HG03460 (cell line): ENCODE measurements around the gene MGLL.
"Not testable (repeated sequence)": the region's sequence is repeated elsewhere in the genome, so short reads cannot be mapped to it uniquely, and the experiment has no call there.

Source experiments
- ATAC-seq: cut with Tn5 transposase; IDR thresholded peaks from one replicate; pipeline ENCODE4 v1.9.1; 2021; ENCODE audit not compliant: unreplicated experiment

Gene MGLL

DNA sequence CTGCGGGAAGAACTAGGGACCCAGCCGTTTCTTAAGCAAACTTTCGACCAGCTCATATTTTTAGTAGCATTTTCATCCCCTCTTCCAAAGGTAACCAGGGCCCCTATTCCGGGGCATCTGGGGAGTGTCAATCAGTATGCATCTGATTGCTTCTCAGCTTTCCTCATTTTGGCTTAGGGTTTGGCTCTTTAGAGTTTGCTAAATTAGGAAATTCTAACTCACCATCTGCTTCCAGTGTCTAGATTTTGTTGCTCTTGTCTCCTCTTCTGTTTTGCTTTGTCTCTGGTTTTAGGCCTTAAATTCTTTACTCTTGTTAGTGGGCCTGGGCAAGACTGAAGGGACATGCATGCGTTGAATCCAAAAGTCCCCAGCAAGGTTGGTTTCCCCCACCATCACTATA lies 159.2 kb downstream of the MGLL start:
- ATAC-seq = no peak

DNA sequence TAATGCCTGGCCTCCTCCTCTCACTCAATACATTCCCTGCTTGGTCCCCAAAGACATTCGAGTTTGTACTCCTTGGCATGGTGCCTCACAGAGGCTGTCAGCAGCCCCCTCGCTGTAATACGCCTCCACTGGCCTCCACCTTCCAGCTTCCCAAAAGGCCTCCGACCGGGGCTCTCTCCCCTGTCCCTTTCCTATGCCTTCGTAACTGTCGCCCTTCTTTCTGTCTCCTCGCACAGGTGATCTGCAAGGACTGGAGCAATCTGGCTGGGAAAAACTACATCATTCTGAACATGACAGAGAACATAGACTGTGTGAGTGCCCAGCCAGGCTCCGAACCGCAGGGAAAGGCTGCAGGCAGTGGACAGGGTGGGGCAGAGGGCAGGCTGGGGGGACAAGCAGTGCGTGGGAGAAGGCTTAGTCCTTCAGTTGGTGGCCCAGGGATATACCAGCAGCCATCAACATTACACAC lies 160.3 kb downstream of the MGLL start:
- ATAC-seq = no peak

DNA sequence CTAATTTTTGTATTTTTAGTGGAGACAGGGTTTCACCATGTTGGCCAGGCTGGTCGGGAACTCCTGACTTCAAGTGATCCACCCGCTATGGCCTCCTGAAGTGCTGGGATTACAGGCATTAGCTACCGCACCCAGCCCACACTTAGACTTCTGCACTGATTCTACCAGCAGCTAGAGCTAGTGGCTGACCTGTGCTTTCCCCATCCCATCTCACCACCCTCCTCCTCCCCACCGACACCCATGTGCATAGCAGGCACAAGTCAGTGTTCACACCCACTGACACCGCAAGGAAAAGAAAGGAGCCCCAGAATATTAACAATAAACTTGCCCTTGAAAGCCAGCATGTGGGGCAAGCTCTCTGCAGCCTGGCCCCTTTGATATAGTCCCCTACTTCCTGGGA lies 160.7 kb downstream of the MGLL start:
- no peak for ATAC-seq

DNA sequence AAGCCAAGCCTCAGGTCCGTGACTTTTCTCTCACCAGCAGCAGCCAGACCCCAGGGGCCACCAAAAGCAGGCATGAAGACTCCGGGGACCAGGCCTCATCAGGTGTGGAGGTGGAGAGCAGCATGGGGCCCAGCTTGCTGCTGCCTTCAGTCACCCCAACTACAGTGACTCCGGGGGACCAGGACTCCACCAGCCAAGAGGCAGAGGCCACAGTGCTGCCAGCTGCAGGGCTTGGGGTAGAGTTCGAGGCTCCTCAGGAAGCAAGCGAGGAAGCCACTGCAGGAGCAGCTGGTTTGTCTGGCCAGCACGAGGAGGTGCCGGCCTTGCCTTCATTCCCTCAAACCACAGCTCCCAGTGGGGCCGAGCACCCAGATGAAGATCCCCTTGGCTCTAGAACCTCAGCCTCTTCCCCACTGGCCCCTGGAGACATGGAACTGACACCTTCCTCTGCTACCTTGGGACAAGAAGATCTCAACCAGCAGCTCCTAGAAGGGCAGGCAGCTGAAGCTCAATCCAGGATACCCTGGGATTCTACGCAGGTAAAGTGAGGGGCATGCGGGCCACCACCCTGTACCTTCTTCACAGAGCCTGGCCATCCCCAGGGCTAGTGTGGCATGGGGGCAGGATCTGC lies 161.6 kb downstream of the MGLL start:
- ATAC-seq = no peak

DNA sequence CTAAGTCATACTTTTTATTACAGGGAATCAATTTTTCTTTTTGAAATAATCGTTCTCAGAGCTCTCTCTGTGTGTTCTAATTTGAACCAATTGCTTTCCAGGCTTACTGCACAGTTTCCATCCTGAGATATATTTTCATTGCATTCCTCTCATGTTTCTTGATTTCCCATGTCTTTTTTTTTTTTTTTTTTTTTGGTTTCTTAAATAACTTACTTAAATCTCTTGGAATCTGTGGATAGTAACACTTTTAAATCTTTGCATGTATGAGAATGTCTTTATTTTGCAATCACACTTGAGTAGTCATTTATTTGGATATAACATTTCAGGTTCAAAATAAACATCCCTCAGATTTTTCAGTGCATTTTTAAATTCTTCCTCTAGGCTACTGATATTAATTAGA lies 164.1 kb downstream of the MGLL start:
- ATAC-seq = no peak

DNA sequence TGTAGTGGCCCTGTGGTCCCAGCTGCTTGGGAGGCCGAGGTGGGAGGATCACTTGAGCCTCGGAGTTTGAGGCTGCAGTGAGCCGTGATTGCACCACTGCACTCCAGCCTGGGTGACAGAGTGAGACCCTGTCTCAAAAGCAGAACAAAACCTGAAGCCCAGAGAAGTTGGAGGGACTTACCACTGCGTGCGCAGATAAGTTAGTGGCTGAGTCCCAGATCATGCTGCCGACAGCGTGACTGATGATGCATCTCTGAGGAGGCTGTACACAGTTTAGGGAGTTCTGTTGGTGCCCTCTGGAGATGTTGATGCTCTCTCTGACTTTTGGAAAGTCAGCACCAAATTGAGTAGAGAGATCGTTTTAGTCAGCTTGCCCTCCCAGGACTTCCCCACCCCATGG lies 165.4 kb downstream of the MGLL start:
- ATAC-seq = no peak

DNA sequence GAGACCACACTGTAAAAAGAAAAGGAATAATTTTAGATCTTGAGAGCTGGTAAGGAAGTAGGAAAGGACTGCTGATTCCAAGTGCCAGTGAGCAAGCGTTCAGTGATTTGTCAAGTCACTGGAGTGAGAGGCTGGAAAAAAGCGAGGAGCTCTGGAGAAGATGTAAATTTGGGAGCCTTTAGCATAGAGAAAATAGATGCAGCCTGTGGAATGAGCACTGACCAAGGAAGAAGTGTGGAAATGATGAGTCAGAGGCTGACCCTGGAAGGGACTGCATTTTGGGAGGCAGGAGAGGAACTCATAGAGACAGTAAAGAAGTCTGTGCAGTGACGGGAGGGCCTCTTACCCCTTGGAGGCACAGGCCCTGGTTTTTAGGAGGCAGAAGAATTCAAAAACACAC lies 166.7 kb downstream of the MGLL start:
- no peak for ATAC-seq

DNA sequence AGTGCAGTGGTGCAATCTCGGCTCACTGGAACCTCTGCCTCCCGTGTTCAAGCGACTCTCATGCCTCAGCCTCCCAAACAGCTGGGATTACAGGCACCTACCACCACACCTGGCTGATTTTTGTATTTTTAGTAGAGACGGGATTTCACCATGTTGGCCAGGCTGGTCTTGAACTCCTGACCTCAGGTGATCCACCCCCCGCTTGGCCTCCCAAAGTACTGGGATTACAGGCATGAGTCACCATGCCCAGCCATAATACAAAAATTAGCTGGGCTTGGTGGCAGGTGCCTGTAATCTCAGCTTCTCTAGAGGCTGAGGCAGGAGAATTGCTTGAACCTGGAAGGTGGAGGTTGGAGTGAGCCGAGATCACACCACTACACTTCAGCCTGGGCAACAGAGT lies 167.3 kb downstream of the MGLL start:
- ATAC-seq = not testable (repeated sequence)

DNA sequence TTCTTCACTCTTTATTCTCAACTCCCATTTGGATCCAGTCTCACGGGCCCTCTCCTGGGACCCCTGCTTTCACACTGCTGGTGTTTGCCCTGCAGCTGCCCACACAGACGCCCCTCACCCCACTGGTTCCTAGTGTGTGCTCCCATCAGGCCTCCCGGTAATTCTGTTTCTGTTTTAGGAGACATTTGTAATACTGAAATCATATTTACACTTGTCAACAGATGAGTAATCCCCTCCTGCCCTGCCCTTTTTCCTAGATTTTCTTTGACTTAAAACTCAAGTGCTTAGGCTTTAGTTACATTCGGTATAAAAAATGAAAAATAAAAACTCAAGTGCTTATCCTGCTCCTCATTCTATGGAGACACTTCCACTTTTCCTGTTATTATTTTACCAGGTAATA lies 167.9 kb downstream of the MGLL start:
- no peak for ATAC-seq

DNA sequence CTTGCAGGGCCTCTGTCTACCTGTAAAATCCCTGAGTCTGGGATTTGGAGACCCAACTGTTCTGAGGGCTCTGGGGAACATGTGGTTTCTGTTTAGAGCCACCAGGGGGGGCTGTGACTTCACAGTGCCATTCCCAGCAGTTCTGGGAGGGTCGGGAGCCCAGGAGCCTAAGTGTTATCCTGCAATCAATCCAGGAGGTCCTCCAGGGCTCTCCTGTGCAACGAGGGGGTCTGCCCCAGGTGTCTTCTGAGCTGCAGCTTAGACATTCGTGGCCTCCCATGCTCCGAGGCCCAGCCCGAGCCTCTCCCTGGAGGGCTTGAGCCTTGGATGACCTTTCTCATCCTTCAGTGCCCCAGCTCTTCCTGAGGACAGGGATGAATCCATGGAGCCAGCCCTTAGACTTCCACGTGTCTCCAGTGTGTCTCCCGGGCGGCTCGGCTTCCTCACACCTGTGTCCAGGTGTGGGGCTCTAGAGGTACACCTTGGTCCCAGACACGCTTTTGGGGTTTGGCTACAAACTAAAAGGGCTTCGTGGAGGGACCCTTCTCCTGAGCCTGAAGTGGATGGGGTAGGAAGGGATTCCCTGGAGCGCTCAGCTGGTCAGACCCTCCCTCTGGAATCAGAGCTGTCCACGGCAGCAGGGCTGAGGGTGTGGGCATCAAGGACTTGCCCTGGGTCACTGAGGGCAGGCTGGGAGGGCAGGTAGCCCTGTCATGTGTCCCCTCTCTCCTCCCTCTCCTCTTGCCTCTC lies 169.9 kb downstream of the MGLL start:
- no peak for ATAC-seq

DNA sequence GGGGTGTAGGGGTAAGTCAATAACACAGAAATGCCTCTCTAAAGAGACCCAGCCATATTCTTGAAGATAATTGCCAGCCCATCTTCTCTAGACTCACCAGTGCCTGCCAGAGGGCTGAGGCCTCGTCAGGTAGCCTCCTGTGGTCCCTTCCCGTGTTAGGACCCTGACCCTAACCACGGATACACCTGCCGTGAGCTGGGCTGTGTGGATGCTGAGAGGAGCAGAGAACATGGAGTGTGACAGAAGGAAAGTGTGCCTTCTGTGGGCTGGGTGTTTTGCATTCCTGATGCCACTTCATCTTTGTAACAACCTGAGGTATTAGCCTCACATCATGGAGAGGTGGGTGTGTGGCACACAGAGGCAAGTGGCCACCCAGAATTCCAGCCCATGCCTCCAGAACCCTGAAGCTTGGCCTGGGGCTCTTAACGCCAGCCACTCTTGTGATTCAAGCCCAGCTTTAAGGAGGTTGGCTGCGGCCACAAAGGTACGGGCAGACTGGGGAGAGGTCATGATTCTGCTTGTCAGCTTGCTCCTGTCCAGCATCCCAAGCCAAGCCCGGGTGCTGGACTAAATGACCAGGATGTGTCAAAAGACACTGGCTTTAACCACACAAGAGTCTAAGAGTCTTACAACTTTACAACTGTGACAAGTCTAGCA lies 170.7 kb downstream of the MGLL start:
- ATAC-seq = no peak

DNA sequence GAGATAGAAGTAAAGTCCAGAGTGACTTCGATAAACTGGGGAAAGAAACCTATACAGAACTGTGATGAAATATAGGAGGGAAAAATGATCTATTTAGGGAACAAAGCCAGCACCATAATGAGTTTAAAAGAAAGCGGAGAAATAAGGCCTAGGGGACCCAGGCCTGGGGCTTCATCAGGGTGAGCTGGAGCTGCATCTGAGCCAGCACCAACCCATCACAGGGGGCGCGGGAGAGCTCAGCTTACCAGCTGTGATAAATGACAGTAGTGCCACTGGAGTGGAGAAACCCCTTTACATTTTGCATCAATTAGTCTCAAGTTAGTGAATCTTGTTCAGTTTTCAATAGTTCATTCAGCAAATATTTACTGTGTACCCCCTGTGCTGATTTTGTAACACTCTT lies 172.1 kb downstream of the MGLL start:
- no peak for ATAC-seq

DNA sequence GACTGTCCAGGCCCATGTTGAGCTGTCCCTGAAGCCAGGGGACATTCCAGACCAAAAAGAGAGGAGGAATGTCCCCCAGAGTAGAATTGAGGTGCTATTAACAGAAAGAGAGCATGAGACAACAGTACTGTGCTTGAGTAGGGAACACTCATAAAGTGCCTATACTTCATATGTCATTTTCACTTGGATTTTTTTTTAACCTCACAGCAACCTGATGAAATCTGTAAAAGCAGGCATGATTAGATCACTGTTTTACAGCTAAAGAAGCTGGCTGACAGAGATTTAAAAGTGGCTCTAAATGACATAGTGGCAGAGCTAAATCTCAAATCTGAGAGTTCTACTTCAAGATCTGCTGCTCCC lies 174.5 kb downstream of the MGLL start:
- no peak for ATAC-seq

DNA sequence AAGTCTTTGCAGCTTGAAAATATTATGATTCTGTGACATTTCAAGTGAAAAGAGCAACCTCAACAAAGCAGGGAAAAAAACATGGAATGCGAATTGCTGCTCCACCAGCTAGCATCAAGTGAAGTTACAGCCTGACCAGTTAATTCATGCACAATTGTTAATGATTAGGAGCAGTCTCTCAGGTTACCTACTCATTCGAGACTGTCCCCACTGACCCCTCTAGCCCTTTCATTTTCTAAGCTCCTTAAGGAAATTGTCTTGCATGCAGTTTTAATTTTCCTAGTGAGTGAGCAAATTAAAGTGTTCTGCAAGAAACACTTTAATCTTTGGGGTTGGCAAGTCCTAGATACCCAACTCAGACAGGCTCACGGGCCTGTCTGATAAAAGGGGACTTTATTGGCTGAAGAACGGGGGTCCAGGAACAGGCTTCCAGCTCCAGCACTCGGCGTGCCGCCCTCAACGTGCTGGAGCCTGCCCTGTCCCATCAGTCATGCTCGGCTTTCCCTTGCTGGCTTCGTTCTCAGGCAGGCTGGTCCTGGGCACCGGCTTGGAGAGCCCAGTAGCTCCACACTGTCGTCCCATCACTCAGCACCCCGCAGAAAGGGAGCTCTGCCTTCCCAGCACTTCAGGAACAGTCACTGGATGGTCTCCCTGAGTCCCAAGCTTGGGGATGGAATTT lies 175.0 kb downstream of the MGLL start:
- ATAC-seq = no peak

DNA sequence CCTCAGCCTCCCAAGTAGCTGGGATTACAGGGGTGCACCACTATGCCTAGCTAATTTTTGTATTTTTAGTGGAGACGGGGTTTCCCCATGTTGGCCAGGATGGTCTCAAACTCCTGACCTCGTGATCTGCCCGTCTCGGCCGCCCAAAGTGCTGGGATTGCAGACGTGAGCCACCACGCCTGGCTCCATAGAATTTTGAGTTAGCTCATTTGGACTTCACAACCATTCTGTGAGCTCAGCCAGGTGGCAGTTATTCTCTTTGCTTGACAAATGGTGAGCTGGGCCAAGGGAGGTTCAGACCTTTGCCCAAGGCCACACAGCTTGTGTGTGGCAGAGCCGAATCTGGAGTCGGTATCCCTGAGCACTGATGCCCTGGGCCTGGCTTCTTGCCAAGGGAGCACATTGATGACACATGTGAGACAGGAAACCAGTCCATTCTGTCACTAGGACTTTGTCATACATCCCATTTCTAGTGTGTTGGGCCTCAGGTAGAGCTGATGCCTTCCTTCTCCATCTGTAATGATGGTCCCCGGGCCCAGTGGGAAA lies 175.7 kb downstream of the MGLL start:
- ATAC-seq = no peak

DNA sequence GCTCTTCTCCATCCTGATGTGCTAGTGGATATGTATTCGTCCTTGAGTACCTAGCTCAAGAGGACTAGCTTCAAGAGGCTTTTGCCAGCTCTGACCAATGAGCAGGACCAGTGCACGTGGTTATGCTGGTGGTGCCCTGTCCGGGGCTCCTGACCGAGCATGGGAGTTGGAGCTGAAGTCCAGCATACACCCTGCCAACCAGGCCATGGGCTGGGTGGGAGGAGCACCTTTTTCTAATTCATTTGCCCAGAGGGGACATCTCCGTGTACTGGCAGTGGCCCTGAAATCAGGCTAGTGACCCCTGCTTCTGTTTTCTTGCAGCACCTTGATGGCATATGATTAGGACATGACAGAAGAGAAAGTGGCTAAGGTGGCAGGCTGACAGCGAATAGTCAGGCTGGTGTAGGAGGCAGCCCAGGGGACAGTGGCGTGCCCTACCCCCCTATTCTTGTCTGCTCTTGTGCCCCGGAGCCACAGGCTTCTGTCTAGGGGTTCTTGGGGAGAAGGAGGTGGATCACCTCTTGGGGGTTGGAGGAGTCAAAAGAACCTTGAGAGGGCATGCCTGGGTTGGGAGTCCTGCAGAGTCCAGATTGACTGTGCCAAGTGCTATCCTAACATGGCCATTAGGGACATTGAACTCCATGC lies 176.8 kb downstream of the MGLL start:
- no peak for ATAC-seq

DNA sequence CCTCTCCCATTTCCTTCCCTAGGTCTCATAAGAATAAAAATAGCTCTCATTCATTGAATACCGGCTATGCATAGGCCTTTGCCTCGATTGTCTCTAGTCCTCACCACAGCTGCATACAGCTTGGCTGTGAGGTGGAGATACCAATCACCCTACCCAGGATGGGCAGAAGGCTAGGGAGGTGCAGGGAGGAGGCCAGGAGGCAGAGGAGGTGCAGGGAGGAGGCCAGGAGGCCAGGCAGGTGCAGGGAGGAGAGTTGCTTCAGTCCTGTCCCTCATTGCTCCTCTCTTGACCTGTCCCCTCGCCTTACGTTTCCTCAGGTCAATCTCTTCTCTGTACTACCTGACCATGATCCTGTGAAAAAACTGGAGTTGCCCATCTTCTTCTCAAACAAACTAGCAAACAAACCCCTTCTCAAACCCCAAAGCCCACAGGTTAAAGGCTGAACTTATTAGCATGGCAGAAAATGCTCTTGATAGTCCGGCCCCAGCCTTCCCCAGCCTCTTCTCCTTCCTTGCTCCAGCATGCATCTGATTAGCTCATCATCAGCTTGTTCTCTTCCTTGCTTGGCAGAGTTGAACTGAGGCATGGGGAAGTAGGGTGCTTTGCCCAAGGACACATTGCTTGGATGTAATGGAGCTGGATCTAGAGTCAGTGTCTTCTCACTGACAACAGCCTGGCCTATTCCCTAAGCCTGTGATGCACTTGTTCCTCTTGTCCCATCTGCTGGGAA lies 177.5 kb downstream of the MGLL start:
- no peak for ATAC-seq

DNA sequence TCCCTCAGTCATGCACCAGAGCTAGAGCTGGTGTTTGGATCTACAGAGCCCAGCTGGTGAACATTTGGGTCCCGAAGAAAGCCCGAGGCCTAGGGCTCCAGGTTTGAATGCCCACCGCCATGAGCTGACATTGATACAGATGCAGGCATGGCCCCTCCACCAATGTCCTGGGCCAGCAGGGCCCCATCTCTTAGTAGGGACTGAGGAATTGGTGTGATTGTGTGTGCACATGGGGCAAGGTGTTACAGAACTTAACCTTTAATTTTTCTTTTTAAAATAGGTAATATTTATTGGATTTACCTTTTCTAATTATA lies 182.3 kb downstream of the MGLL start:
- no peak for ATAC-seq

DNA sequence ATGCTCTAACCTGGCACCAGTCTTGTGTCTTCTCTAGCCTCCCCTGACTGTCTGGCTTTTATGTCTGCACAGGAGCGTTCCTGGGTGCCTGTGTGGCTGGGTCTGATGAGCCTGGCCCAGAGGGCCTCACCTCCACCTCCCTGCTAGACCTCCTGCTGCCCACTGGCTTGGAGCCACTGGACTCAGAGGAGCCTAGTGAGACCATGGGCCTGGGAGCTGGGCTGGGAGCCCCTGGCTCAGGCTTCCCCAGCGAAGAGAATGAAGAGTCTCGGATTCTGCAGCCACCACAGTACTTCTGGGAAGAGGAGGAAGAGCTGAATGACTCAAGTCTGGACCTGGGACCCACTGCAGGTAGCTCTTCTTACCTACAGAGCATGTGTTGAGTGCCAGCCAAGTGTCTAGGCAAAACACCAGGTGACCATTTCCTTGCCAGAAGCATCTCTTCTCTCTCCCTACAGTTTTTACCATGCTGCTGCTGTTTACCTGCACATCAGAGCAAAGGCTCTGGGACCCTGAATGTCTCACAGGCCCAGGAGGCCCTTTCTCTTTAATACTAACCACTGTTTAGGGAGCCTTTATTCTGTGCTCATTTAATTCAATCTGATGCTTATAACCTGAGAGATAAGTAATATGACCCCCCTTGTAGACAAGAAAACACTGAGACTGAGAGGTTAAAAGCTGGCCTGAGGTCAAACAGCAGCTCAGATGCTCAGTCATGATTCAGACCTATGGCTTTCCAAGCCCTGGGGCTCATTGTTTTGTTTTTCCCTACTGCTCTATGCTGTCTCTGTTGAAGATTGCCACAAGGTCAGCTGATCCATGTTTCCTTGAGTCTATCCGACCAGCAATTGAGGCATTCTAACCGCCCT lies 182.9 kb downstream of the MGLL start:
- no peak for ATAC-seq
